Activated gamma-delta T cell treated with anti-CD3 and anti-CD28 coated beads, Interleukin-2, amount 50 U/mL, for 16 hours (primary cell): ENCODE data around the gene CCNF.
"Not testable (repeated sequence)": the region's sequence is repeated elsewhere in the genome, so short reads cannot be mapped to it uniquely, and the experiment has no call there.

Source experiments
- DNase-seq: peaks from one replicate; pipeline ENCODE4 v3.0.0-alpha.2; 2020; ENCODE audit warnings: low read depth

Gene CCNF

DNA sequence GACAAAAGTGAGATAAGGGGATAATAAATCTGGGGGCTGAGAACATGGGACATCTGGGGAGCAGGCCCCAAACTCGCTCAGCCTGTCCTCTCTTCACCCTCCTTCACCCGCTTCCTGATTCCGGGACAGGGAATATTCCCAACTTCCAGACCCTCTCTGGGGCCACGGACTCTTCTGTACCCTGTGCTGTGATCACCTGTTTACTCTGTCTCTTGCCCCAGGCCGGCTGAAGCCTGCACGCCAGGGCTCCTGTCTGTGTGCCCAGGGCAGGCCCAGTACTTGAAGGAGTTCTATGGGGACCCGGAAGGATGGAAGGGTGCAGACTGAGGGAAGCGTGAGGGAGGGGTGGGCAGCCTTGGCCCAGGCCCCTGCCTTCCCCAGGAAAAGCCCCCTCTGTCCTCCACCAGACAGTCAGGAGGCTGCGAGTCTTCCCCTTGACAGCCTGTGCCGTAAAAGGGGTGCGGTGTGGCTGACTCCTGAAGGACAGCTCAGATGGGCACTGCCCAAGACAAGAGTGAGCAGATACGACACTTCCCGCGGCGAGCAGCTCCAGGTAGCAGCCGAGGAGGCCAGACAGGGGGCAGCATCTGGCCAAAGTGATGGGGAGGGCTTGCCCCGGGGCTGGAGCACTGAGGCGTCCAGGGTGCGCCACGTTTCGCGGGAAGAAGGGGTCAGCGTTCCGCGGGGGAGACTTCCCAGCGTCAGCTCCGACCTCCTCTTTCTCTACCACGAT is 1.0 kb upstream of the CCNF start:
- DNase-seq = no peak

DNA sequence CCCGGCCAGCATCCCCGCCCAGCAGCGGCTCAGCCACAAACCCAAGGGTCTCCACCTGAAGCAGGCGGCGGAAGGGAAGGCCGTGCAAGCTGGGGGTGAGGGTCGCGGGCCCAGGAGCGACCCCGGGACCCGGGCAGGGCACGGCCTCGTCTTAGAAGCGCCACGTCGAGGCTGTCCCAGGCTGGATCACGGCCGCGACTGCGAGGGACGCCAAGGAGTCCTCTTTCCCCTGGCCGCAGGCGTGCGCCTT is 538 bp upstream of the CCNF start:
- DNase-seq = no peak

DNA sequence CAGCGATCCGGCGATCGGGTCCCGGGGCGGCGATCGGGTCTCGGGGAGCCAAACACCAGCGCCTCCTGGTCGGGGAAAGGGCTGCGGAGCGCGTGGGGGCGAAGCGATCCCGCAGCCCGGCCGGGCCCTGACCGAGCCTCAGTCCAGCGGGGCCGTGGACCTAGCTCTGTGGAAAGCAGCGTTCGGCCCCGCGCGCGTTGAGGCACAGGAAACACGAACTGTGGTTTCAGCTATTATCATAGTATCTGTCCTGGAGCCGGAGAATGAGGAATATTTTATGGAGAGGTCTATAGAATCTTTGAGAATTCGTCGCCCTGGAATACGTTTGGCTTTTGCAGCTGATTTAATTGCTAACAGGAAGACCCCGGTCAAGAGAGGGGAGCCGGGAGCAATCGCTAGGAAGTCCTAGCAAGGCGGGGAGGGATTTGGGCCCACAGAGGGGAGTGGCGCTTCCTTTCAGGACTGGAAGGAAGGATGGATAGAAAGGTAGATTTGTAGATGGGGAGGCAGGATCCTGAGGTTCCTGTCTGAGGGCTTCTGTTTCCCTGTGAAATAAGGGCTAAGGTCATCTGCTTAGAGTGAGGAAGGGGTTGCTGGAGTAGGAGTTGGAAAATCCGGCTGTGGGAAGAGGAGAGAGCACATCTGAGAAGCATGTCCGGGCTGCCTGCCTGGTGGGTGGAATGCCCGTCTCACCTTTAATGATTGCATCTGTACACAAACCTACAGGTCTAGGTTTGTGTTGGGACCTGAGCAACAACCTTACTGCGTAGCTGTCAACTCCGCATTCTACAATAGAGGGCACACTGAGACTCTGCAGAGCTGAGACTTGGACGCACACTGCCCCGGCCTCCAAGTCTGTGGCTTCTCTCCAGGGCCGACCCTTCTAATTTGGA is 770 bp downstream of the CCNF start:
- no peak for DNase-seq

DNA sequence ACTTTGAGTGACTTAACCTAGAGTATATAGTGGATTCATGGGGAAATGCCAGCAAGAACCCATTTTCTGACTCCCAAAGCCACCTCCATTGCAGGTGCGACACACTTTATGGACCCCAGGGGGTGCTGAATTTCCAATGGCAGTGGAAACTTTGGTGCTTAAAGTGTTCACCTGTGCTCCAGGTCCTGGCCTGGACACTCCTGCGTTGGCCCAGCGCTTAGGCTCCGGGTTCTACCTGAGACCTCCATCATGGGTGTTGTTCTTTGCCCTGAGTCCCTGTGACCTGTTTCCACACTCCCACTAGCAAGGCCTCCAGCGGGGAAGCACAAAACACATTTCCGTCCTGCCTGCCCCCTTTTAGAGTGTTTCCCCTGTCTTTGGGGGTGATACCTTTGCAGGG is 3.0 kb downstream of the CCNF start:
- no peak for DNase-seq

DNA sequence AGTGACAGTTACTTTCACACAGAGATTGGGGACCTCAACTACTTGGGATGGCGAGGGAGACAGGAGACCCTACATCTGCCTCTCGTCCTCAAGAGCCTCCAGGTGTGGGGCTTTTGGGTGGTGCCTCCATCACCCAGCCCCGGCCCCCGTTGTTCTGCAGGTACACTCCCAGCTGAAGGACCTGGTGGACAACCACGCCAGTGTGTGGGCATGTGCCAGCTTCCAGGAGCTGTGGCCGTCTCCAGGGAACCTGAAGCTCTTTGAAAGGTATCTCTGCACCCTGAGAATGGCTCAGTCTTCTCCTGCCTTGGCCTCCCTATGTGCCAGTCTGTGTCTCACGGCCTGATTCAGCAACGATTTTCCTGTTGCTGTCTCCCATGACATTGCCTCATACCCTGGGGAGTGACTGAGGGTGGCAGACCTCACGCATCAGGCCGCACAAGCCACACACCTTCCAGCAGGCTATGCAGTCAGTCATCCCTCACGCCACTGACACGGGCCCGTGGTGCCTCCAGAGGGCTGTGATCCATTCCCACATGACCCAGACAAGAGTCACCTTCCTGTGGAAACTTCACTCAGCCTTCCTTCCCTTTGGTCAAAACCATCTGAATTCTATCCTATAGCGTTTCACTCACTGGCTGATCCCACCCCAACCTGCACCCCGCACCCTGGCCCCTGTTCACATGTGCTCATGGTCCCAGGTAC is 3.7 kb downstream of the CCNF start:
- no peak for DNase-seq

DNA sequence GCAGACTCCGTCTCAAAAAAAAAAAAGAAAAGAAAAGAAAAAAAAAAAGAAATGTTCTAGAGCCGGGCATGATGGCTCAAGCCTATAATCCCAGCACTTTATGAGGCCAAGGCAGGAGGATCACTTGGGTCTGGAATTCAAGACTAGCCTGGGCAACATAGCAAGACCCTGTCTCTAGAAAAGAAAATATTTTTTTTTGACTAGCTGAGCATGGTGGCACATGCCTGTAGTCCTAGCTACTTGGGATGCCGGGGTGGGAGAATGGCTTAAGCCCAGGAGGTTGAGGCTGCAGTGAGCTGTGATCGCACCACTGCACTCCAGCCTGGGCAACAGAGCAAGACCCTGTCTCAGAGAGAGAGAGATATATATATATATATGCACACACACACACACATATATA is 6.0 kb downstream of the CCNF start:
- DNase-seq = not testable (repeated sequence)

DNA sequence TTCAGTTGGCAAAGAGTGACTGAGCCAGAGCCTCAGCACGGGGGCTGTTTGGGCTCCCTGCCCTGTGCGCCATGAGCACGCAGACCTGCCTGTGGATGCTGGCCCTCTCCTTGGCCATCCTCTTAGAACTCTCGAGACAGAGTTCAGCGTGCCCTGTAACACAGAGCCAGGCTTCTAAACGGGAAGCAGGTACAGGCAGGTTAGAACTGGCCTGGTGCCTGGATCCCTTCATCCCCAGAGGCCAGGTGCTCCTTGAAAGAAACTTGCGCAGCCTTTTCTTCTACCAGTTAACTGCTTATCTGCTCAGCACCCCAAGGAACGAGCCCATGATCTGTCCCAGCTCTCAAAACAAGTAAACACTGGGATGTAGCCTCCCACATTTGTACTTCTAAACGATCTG is 6.9 kb downstream of the CCNF start:
- no peak for DNase-seq

DNA sequence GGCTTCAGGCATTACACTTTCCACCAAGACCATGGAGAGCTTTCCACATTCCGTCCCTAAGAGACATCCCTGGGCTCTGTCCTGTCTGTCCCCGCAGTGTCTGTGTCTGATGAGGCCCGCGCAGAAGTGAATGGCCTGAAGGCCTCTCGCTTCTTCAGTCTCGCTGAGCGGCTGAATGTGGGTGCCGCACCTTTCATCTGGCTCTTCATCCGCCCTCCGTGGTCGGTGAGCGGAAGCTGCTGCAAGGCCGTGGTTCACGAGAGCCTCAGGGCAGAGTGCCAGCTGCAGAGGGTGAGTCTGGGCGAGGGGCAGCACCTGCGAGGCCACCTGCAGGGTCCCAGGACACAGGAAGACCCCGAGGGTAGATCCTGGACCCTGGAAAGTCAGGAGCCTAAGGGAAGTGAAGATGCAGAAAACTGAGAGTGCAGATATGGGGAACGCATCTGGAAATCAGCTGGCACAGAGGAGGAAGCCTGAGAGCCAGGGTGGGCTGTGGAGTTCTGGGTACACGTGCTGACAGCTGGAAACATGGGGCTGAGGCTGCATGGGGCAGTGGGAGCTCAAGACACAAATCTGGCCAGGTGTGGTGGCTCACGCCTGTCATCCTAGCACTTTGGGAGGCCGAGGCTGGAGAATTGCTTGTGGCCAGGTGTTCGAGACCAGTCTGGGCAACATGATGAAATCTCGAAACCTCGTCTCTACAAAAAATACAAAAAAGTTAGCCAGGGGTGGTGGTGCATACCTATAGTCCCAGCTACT is 8.0 kb downstream of the CCNF start:
- no peak for DNase-seq

DNA sequence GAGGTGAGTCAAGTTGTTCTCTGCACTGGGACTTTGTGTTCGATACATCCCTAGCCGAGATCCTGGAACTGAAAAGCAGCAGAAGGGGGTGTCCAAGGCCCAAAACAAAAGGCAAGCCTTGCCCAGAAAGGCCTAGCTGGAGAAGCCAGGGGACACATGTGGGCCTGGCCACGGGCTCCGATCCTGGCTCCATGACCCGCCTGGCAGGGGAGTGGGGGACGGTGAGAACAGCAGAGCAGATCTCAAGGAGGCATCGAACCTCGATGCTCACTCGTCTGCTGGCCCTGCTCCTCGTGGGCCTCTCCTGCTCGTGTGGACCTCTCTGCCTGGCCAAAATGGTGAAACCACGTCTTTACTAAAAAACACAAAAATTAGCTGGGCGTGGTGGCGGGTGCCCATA is 8.9 kb downstream of the CCNF start:
- no peak for DNase-seq

DNA sequence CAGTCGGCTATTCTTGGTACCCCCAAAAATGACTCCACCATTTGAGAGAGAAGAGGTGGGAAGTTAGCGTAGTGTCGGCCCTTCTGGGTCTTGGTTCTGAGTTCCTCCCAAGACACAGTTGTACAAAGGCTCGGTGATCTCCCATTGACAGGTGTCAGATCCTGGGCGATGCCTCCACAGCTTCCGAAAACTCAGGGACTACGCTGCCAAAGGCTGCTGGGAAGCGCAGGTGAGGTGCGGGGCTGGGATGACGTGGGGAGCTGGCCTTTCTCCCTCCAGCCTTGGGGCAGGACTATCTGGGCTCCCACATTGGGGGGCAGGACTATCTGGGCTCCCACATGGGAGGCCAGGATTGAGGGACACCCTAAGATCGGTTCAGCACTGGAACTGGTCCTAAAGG is 10.4 kb downstream of the CCNF start:
- no peak for DNase-seq

DNA sequence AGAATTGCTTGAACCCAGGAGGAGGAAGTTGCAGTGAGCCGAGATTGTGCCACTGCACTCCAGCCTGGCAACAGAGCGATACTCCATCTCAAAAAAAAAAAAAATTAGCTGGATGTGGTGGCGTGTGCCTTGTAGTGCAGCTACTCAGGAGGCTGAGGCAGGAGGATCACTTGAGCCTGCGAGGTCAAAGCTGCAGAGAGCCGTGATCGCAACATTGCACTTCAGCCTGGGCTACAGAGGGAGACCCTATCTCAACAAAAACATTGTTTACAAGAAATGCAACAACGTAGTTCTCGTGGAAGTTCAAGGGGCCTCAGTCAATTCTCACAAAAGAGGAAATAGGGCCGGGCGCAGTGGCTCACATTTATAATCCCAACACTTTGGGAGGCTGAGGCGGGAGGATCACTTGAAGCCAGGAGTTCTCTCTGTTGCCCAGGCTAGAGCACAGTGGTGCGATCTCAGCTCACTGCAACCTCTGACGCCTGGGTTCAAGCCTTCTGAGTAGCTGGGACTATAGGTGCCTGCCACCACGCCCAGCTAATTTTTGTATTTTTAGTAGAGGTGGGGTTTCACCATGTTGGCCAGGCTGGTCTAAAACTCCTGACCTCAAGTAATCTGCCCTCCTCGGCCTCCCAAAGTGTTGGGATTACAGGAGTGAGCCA is 12.0 kb downstream of the CCNF start:
- not testable (repeated sequence) for DNase-seq

DNA sequence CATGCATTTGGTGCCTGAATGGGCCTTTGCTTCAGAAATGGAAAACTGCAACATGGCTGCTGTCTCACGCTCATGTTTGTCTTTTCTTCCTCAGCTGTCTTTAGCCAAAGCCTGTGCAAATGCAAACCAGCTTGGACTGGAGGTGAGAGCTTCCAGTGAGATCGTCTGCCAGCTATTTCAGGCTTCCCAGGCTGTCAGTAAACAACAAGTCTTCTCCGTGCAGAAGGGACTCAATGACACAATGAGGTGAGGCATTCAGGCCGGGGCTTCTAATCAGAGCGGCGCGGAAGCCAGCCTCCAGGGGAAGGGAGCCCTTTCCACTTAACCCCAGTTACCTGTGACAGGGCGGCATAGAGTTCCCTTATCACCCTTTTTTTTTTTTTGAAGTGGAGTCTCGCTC is 14.3 kb downstream of the CCNF start:
- DNase-seq = no peak

DNA sequence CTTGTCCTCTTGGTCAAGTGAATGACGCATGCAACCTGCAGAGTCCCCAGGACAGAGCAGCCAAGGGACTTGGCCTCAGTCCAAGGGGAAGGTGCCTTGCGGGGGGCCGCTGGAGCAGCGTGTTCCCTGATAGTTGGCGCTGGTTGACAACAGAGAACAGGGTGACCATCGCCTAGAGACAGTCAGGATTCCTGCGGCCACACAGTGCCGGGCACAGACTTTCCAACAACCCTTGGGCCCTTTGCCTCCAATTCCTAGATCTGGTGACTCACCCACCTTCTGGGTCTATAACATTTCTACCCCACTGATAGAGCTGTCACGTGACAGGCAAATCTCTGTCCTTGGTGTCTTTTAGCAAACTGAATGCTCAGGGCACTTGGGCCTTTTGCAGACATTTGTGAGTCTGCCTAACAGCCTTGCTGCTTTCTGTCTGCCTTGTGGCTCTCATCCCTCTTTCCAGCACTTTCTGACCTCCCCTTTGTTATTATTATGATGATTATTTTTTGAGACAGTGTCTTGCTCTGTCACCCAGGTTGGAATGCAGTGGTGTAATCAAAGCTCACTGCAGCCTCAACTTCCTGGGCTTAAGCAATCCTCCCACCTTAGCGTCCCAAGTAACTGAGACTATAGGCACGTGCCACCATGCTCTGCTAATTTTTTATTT is 18.8 kb downstream of the CCNF start:
- no peak for DNase-seq

DNA sequence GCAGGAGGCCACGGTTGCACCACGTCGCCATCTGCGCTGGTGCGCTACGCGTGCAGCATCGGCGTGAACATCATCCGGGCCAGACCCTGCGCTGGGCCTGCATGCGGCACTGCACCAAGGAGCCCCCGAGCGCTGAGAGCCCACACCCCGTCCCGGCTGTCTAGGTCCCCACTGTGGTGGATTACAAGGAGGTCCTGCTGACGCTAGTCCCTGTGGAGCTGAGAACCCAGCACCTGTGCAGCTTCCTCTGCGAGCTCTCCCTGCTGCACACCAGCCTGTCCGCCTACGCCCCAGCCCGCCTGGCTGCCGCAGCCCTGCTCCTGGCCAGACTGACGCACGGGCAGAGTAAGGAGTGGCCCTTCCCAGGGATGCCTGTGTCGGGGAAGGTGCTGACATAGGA is 19.9 kb downstream of the CCNF start:
- no peak for DNase-seq

DNA sequence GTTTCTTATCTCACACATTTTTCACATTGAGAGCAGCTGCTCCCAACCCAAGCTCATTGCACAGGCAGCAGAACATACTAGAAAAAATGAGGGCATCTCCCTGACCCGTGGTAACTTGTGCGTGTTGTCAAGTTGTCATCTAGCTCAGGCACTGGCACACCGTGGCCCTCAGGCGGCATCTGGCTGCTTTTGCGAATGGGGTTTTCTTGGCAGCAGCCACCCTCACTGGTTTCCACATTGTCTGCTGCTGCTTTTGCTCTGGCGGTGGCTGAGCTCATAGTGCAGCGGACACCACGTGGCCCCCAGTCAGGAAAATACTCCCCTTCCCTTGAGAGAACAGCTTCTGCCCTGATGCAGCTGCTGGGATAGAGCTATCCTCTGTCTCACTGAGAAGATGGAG is 21.3 kb downstream of the CCNF start:
- DNase-seq = no peak

DNA sequence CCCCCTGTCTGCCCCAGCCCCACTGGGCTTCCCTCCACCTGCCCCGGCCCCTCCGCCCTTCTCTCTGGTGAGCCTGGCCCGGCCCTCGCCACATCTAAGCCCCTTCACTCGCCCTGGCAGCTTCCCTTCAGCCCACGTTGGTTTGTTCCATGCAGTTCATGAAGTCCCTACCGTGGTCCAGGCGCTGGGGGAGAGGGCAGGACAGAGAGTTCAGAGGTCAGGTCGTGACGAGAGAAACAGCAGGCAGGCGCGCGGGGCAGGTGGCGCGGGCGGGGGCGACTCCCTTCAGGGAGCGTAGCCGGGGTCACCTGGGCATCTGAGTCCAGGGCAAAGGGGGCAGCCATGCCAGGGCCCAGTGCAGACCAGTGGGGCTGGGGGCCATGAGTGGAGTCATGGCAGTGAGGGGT is 21.7 kb downstream of the CCNF start:
- DNase-seq = no peak

DNA sequence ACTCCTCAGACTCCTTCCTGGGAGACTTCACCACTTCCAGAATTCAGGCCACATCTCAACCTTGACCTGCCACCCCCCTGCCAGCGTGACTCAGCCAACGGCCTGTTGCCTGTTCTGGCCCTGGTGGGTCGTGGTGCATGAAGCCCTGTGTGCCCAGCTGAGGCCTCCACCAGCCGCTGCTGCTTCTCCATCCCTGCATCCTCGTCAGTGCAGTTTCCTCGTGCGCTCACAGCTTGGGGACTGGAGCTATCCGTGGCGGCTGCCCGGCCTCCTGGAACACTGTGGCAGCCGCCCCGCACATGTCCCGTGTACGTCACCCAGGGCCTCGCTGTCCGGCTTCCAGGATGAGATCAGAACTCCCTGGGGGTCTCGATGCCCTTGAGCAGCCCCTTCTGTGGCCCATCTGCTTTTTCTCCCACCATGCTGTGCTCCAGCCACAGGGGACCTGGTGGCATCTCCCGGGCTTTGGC is 22.6 kb downstream of the CCNF start:
- DNase-seq = no peak

DNA sequence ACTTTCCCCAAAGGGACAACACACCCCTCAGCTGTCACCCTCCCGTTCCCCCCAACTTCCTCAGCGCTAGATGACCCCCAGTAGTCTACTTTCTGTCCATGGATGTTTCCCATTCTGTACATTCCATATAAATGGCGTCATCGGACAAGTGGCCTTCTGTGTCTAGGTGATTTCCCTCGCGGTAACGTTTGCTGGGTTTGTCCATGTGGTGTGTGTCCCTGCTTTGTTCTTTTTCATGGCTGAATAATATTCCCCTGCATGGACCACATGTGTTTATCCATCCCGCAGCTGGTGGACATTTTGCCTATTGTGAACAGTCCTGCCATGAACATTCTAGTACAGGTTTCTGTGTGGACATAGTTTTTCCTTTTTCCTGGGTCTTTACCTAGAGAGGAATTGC is 23.4 kb downstream of the CCNF start:
- no peak for DNase-seq

DNA sequence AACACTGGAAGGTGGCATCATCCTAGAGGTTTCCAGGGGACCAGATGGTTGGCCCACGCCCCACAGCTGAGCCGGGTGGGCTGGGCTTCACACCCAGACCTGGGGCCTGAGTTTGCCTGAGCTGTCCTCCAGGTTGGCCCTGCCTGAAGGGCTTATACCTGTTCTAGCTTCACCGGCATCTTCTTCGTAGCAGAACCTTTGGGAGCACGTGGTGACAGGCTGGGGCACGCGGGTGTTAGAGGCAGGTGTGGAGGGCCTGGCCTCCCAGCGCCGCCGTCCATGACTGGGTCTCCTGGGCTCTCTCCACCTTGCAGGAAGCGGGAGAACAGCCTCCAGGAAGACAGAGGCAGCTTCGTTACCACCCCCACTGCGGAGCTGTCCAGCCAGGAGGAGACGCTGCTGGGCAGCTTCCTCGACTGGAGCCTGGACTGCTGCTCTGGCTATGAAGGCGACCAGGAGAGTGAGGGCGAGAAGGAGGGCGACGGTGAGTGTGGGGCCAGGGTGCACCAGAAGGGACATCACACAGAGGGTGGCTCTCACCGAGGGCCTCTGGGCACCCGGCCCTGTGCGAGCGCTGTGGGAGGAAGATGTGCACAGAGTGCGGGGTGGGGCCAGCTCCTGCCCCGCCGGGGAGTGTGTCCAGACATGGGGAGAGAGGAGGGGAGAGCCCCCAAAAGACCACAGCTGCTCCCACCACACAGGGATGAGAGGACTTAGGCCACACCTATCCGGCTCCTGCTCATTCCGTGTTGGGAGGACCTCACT is 26.0 kb downstream of the CCNF start:
- DNase-seq = no peak

DNA sequence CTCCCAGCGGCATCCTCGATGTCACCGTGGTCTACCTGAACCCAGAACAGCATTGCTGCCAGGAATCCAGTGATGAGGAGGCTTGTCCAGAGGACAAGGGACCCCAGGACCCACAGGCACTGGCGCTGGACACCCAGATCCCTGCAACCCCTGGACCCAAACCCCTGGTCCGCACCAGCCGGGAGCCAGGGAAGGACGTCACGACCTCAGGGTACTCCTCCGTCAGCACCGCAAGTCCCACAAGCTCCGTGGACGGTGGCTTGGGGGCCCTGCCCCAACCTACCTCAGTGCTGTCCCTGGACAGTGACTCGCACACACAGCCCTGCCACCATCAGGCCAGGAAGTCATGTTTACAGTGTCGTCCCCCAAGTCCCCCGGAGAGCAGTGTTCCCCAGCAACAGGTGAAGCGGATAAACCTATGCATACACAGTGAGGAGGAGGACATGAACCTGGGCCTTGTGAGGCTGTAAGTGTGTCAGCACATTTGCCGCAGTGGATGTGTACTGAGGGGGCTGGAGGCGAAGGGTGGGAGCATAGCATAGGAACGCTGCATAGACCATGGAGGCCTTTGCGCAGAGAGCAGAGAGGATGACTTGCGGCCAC is 27.4 kb downstream of the CCNF start:
- no peak for DNase-seq
